Esophagus muscularis mucosa (tissue), 4 donors: Measurements from ENCODE around the gene EMP3.

Experiments used
- EP300 ChIP-seq: sonication (generic); formaldehyde crosslinking; IDR thresholded peaks from one replicate; pipeline ENCODE4 v1.6.1; 2017; ENCODE audit warnings: antibody characterized with exemption
- POLR2A ChIP-seq: fragments of 450-650 bp; IDR thresholded peaks from one replicate; pipeline ENCODE4 v1.6.1; 2017; ENCODE audit warnings: antibody characterized with exemption, moderate library complexity, mild to moderate bottlenecking, low read depth
- POLR2AphosphoS5 ChIP-seq, 2 donors: sonication (generic); formaldehyde crosslinking; IDR thresholded peaks; one replicate each; pipeline ENCODE4 v1.6.1; 2017; ENCODE audit warnings: antibody characterized with exemption in 2 of 2
- TF ChIP-seq, protein P1 (sequence below), 3 experiments: fragments of 200-600 bp in 2 of 3; fragments of 450-650 bp in 1 of 3; sonication (generic) in 2 of 3; IDR thresholded peaks; one replicate each; pipeline ENCODE4 v1.5.1; 2017 to 2019; ENCODE audit warnings: antibody characterized with exemption in 3 of 3, mild to moderate bottlenecking in 2 of 3, moderate library complexity in 1 of 3

DNA sequence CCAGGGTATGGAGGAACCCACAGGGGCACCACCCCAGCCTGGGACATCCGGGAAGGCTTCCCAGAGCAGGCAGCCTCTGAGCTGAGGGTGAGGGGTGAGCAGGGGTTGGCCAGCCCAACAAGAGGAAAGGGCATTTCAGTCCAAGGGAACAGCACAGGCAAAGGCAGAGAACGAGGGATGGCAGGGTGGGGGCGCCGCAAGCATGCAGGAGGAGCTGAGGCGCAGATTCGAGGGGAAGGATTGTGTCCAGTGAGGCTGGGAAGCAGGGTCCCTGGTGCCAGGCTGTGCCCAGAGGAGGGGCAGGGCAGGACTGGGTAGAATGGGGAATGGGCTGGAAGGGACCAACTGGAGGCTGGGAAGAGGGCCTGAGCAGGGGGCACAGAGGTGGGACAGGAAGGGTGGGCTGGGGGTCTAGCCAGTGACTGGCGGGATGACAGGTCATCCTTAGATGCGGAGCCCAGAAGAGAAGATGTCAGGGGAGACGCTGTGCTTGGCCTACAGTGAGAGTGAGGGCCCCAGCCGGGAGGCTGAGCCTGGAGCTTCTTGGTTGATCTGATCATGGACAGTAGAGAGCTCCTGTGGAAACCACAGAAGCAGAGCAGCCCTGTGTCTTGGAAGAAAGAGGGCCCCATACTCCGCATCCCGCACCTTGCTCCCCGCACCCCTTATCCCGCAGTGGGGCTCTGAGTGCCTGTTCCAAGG, 13.6 kb downstream of the EMP3 start:
- TF ChIP-seq POLR2AphosphoS5 (IDR thresholded peaks at IDR 0.05) (no peak), POLR2A (no peak), EP300 (no peak)
- TF ChIP-seq, protein P1, sequence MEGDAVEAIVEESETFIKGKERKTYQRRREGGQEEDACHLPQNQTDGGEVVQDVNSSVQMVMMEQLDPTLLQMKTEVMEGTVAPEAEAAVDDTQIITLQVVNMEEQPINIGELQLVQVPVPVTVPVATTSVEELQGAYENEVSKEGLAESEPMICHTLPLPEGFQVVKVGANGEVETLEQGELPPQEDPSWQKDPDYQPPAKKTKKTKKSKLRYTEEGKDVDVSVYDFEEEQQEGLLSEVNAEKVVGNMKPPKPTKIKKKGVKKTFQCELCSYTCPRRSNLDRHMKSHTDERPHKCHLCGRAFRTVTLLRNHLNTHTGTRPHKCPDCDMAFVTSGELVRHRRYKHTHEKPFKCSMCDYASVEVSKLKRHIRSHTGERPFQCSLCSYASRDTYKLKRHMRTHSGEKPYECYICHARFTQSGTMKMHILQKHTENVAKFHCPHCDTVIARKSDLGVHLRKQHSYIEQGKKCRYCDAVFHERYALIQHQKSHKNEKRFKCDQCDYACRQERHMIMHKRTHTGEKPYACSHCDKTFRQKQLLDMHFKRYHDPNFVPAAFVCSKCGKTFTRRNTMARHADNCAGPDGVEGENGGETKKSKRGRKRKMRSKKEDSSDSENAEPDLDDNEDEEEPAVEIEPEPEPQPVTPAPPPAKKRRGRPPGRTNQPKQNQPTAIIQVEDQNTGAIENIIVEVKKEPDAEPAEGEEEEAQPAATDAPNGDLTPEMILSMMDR (IDR thresholded peaks at IDR 0.05): no peak
